ENCODE measurements around the gene GLB1L3. TPM values are rescaled to one million over a fixed set of nuclear protein-coding genes. Genes with fewer than 3 reads are reported as not detected.

GLB1L3 gene
- total RNA-seq, 1 experiment from 2014 or later, result not detected

DNA sequence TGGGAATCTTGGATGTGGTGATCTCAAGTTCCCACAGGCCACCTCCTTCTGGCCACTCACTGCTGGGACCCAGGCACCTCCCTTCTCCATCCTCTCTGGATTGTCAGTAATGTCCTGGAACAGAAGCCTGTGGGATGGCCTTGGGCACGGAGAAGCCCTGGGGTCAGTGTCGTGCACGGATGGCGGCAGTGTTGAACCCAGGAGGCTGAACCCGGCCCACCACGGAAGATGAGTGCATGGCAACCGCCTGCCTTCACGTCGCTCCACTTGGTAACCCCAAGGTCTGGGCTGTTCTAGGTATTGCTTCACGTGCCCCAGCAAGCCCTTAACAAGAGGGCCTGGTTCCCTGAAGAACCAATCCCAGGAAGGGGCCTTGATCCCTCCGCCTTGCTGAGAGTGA, 30.1 kb upstream of the GLB1L3 start:
- CTCF ChIA-PET, result no interaction called here
- H3K9me3 Mint-ChIP-seq (ENCODE audit: low read depth, unreplicated experiment), result no peaks in the 10 kb centered on the region
- H3K4me3 Mint-ChIP-seq (ENCODE audit: low read depth, unreplicated experiment), result no peak overlapping the region
- H3K27ac Mint-ChIP-seq (ENCODE audit: unreplicated experiment), result no peak overlapping the region
- no TSS peak for BruUV-seq (replicated peaks)
- TF ChIP-seq, protein P1, sequence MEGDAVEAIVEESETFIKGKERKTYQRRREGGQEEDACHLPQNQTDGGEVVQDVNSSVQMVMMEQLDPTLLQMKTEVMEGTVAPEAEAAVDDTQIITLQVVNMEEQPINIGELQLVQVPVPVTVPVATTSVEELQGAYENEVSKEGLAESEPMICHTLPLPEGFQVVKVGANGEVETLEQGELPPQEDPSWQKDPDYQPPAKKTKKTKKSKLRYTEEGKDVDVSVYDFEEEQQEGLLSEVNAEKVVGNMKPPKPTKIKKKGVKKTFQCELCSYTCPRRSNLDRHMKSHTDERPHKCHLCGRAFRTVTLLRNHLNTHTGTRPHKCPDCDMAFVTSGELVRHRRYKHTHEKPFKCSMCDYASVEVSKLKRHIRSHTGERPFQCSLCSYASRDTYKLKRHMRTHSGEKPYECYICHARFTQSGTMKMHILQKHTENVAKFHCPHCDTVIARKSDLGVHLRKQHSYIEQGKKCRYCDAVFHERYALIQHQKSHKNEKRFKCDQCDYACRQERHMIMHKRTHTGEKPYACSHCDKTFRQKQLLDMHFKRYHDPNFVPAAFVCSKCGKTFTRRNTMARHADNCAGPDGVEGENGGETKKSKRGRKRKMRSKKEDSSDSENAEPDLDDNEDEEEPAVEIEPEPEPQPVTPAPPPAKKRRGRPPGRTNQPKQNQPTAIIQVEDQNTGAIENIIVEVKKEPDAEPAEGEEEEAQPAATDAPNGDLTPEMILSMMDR (IDR thresholded peaks at IDR 0.05; ENCODE audit: unreplicated experiment), result no peak
- no peak for DNase-seq
- no peaks in the 10 kb centered on the region for H3K4me1 Mint-ChIP-seq (ENCODE audit: low read depth, unreplicated experiment)
- H3K36me3 Mint-ChIP-seq (ENCODE audit: insufficient read depth, unreplicated experiment), result no peaks in the 10 kb centered on the region
- intact Hi-C loops (cut with micrococcal nuclease; ENCODE audit: unreplicated experiment), result no loop called here
- no peaks in the 10 kb centered on the region for H3K27me3 Mint-ChIP-seq (ENCODE audit: unreplicated experiment)

DNA sequence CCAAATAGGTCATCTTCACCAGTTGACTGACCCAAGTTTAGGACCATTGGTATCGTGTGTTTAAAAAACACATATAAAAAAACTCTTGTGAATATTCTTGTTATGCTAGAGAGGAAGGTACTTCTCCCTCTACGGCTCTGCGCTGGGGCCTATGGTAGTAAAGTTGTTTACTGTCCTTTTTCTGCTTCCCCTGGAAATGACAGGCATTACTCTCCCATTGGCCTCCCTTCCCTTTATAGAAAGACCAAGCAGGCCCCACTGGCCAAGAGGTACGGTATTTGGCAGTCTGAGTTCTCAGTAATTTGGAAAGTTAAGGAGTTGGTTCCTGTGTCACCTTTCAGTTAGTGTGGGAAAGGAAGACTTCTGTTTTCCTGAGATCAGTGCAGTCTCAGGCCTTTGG, 29.5 kb upstream of the GLB1L3 start:
- H3K27me3 Mint-ChIP-seq (ENCODE audit: unreplicated experiment), result no peaks in the 10 kb centered on the region
- no TSS peak for BruUV-seq (replicated peaks)
- intact Hi-C loops (cut with micrococcal nuclease; ENCODE audit: unreplicated experiment), result no loop called here
- no peaks in the 10 kb centered on the region for H3K36me3 Mint-ChIP-seq (ENCODE audit: insufficient read depth, unreplicated experiment)
- TF ChIP-seq, protein P1 (IDR thresholded peaks at IDR 0.05; ENCODE audit: unreplicated experiment), result no peak
- H3K27ac Mint-ChIP-seq (ENCODE audit: unreplicated experiment), result no peak overlapping the region
- DNase-seq, result no peak
- H3K4me1 Mint-ChIP-seq (ENCODE audit: low read depth, unreplicated experiment), result no peaks in the 10 kb centered on the region
- H3K9me3 Mint-ChIP-seq (ENCODE audit: low read depth, unreplicated experiment), result no peaks in the 10 kb centered on the region
- no peak overlapping the region for H3K4me3 Mint-ChIP-seq (ENCODE audit: low read depth, unreplicated experiment)
- CTCF ChIA-PET, result no interaction called here

DNA sequence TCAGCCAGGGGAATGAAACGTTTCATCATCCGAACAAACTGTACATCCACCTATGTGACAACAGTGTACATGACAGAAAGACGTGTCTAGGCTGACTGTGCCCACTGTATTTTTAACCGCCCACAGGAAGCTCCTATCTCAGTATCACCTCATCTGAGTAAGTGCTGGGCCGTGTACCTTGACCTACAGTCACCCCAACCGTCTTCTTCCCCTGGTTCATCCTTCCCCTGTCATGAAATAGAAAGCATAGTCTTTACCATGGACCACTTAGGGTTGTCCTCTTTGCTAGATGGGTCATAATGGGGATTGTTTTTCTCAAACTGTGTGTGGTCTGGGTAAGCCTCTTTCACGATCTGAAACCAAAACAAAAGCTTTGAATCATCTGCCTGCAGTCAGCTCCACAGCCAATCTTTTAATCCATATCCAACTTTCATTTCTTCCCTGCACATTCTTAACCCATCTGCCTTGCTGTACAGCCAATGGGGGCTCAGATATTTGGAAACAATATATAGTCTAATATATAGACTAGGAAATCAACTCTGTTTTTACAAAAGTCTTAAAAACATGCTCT, 27.2 kb upstream of the GLB1L3 start:
- Mint-ChIP-seq H3K27ac (ENCODE audit: unreplicated experiment) (no peak overlapping the region), H3K9me3 (ENCODE audit: low read depth, unreplicated experiment) (no peaks in the 10 kb centered on the region), H3K27me3 (ENCODE audit: unreplicated experiment) (no peaks in the 10 kb centered on the region), H3K36me3 (ENCODE audit: insufficient read depth, unreplicated experiment) (peaks cover 19% of the 10 kb centered on the region), H3K4me3 (ENCODE audit: low read depth, unreplicated experiment) (no peak overlapping the region), H3K4me1 (ENCODE audit: low read depth, unreplicated experiment) (peaks cover 14% of the 10 kb centered on the region)
- BruUV-seq (replicated peaks), result no TSS peak
- CTCF ChIA-PET, result interaction anchor here (0.7 kb wide), 1 partner anchor 23 kb away, joined by 3 read pairs; no protein-coding TSS in a partner anchor
- intact Hi-C loops (cut with micrococcal nuclease; ENCODE audit: unreplicated experiment), result no loop called here
- DNase-seq, result no peak
- TF ChIP-seq, protein P1 (IDR thresholded peaks at IDR 0.05; ENCODE audit: unreplicated experiment), result no peak

DNA sequence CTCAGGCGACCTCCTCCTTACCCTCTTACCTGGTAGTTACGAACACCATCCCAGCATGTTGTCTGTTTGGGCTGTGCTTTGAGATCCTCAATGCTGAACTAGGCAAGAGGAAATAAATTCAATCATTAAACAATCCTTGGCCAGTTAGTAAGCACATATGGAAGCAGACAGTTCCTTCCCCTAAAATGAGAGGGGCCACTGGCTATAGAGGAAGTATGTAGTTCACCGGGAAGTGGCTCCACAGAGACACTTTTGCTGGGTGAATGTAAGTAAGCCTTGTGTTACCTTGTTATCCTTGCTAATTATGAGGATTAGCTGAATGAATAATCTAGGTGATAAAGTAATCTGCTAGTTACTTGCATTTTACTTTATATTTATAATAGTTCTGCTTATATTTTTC, 25.9 kb upstream of the GLB1L3 start:
- Mint-ChIP-seq H3K4me1 (ENCODE audit: low read depth, unreplicated experiment) (peaks cover 14% of the 10 kb centered on the region), H3K4me3 (ENCODE audit: low read depth, unreplicated experiment) (no peak overlapping the region), H3K36me3 (ENCODE audit: insufficient read depth, unreplicated experiment) (peaks cover 23% of the 10 kb centered on the region), H3K27me3 (ENCODE audit: unreplicated experiment) (no peaks in the 10 kb centered on the region), H3K9me3 (ENCODE audit: low read depth, unreplicated experiment) (no peaks in the 10 kb centered on the region), H3K27ac (ENCODE audit: unreplicated experiment) (no peak overlapping the region)
- no peak for DNase-seq
- CTCF ChIA-PET, result no interaction called here
- no TSS peak for BruUV-seq (replicated peaks)
- intact Hi-C loops (cut with micrococcal nuclease; ENCODE audit: unreplicated experiment), result no loop called here
- TF ChIP-seq, protein P1 (IDR thresholded peaks at IDR 0.05; ENCODE audit: unreplicated experiment), result no peak

Data from Calu3 (cell line).